Stimulated activated CD8-positive, alpha-beta memory T cell treated with anti-CD3 and anti-CD28 coated beads, Interleukin-4, amount 100 ng/mL, for 24 hours (primary cell): Measurements from ENCODE around the gene C21orf91.

Experiments used
- DNase-seq: peaks from one replicate; pipeline ENCODE4 v3.0.0-alpha.2; 2020; ENCODE audit warnings: low read depth

Gene C21orf91

GRCh38 chr21:17819114-17819876 is at the start of gene C21orf91:
TSS of gene C21orf91 (minus strand) at chr21:17819356. CDS start at chr21:17818318, 1,038 bp downstream.
- peak; percentile 79 for DNase-seq

DNA sequence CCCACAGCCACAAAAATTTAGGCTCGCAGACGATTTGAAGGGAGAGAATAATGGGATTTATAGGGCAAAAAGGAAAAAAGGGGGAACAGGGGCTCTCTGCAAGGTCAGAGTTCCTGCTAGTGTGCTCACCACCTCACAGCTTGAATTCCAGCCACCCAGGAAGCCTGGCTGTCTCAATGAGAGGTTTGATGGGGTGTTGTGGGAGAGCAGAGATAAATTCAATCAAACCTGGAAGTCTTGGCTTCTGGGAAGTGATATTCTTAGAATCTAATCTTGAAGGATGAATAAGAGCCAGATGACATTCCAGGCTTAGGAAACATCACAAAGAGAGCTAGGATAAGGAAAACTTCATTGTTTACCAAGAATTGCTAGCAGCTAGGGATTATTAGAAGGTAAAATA is 47.4 kb upstream of the C21orf91 start:
- DNase-seq: no peak

GRCh38 chr21:17859661-17860060 is 40.5 kb upstream of the C21orf91 start:
- no peak for DNase-seq

- no peak for DNase-seq
Measured at GRCh38 chr21:17858747-17859146, 39.6 kb upstream of the C21orf91 start.

GRCh38 chr21:17854745-17855144 is 35.6 kb upstream of the C21orf91 start:
- no peak for DNase-seq

- DNase-seq: no peak
Measured at GRCh38 chr21:17853393-17854275, 34.5 kb upstream of the C21orf91 start.

GRCh38 chr21:17848228-17848627 is 29.1 kb upstream of the C21orf91 start:
- no peak for DNase-seq

- DNase-seq: no peak
Measured at GRCh38 chr21:17841103-17841502, 21.9 kb upstream of the C21orf91 start.

DNA sequence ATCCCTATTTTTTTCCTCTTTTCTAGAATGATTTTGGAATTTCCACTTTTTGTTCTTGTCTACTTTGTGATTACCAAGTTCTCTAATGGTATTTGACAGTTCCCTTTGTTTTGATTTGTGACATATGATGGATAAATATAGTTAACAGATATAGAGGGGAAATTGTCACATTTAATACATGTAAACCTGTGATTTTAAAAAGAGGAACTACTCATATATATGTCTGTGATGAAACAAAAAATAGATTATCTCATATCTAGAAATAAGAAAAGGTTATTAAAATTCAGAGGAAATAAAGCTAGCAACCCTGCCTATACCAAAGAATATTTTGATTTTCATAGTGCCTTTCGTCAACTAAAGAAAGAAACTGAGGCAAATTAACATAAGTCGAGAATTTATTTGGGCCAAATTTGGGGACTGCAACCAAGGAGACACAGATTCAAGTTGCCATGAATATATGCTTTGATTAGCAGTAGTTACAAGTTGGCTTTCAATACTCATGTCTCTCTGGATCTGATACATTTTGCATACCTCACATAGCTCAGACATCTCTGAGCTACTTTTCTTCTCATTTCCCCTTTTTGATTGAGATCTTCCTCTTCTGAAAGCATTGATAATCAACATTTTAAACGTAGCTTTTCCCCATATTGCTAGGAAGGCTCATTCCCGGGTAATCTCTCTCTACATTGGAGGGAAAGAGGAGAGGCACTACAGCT is 15.6 kb upstream of the C21orf91 start:
- no peak for DNase-seq

- no peak for DNase-seq
Measured at GRCh38 chr21:17829472-17829871, 10.3 kb upstream of the C21orf91 start.

DNA sequence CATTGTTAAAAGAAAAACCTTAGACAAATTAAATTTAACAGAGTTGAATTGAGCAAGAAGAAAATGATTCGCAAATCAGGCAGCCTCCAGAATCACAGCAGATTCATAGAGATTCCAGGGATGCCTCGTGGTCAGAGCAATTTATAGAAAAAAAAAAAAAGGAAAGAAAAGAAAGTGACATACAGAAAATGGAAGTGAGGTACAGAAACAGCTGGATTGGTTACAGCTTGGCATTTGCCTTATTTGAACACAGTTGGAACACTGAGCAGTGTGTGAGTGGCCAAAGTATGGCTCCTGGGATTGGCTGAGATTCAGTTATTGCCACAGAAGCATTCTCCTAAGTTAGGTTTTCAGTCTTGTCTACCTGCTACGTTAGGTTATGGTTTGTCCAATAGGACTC is 9.1 kb upstream of the C21orf91 start:
- no peak for DNase-seq

- DNase-seq: no peak
Measured at GRCh38 chr21:17823846-17824245, 4.7 kb upstream of the C21orf91 start.

DNA sequence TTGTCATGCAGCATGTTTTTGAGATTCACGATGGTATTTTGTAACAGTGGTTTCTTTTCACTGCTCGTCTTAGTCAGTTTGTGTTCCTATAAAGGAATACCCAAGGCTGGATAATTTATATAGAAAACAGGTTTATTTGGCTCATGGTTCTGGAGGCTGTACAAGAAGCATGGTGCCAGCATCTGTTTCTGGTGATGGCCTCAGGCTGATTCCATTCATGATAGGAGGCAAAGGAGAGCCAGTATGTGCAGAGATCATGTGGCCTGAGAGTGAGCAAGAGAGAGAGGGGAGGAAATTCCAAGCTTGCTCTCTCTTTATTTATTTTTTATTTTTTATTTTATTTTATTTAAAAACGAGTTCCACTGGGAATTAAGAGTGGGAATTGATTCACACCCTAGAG is 2.0 kb upstream of the C21orf91 start:
- DNase-seq: no peak

DNA sequence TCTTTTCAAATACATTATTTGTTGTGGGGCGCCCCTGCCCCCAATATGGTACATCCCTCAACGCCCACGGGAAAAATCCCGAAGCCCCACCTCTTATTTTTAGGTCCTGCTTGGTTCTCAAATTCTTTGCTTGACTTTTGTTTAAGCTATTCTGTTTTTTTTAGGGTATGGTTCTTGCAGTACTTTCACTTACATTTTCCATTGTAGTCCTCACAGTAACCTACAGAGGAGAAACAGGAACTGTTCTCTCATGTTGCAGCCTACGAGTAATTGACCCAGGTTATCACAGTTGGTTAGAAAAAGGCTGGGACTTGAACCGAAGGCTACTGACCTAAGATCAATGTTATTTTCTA is 697 bp upstream of the C21orf91 start:
- DNase-seq: no peak

DNA sequence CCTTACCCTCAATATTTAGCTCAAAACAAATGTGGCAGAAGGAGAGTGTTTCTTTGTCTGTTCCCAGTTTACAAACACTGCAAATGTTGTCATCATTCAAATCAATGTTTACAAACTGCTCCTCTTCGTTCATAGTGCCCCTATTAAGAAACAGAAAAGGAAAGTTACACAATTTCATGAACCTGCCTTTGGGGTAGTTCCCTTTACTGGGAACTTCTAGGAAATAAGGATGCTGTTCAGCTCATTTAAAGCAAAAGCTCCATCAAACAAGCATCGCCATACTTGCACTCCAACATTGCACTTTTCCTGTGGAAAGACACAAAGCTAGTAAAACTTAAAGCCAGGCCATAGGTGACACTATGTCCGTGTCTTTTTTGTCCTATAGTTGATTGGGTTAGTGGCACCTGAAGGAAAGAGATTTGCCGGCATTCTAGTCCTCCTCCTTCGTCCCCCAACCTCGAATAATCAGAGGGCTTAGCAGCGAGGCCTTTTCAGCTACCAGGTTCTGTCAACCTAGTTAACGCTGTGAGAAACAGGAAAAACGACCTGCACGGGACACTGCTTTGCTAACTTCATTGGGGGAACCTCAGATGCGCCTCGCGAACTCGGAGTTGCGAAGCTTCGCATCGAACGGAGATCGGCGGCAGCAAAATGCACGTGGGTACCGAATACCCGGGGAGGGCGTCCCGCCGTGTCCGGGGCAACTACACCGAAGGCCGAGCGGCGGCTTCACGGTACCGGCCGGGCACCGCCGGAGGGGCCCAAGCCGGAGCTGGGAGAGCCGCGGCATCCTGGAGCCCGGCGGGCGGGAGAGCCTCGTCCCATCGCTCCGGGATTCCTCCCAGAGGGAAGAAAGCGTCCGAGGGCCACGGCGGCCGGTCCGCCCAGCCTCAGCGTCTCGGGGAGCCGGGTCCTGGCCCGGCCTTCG is 706 bp downstream of the C21orf91 start:
- peak; percentile 15 for DNase-seq

DNA sequence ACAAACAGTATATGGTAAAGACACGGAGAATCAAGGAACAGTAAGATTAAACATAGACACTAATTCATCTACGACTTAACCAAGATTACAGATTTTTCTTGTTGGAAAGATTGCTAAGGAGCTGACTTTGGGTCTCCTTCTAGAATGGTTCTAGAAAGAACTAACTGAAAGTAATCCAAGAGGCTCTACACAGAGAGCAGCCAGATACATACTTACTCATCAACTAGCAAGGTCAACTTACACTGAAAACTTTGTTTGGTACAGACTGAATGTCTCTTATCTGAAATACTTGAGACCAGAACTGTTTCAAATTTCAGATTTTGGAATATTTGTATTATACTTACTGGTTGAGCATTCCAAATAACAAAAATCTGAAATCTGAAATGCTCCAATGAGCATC is 5.8 kb downstream of the C21orf91 start:
- DNase-seq: no peak

DNA sequence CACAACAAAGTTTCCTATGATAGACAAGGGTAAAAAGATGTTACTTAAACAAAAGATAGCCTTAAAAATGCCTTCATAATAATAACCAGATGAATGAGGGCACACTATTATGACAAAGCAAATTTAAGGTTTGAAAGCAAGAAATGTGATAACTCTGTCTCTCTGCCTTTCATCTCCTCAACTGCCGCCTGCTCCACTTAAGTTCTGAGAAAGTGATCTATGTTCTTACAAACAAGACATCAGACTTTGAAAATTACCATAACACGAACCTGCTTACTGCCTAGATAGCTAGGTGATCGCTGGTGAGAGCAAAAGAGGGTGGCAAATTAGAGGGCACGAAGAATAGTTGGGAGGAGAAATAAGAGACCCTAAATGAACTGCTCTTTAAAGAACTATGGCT is 13.2 kb downstream of the C21orf91 start:
- no peak for DNase-seq

GRCh38 chr21:17803536-17803935 is 15.6 kb downstream of the C21orf91 start:
- DNase-seq: no peak

- no peak for DNase-seq
Measured at GRCh38 chr21:17802572-17802971, 16.6 kb downstream of the C21orf91 start.

DNA sequence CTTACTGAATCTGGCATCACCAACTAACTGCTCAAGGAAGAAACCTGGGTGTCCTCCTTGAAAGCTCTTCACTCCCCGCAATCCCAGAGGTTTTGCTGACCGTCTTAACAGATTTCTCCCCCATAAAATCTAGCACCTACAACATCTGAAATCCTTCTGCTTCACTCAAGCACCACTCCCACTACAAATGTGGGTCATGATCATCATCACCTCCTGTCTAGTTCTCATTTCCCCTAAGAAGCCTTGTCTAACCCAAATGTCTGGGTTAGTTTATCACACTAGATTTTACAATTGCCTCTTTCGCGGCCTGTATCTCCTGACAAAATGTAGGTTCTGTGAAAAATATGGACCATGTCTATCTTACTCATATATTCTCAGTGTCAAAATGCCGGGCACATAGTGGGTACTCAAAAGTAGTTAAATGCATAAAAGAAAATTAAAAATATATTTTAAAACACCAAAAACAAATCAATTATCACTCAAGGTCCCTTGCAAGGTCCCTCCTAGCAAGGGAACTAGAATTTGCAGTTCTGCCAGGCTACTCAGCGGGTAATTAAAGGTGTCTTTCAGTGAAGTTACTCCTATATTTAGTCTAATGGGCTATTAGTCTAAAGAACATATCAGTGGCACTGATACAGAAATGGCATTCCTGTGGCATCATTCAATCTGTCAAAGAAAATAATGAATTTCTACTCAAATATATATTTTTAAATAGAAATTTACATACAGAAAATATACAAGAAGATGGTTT is 19.6 kb downstream of the C21orf91 start:
- no peak for DNase-seq

DNA sequence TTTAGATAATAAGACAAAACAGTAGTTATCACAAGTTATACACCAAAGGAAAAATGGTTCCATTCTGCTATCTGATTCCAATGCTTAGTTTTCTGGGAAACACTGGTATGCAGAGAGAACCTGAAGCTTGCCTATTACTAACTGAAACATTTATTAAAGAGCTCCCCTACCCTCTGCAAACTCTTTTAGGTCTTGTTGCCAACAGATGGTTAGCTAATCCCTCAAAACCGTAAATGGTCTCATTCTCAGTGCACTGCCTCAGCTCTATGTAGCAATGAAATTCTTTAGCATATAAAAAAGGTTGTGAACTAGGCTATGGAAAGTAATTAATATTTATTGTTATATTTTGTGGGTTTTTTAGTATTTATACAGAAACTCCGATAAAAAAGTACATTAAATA is 20.4 kb downstream of the C21orf91 start:
- DNase-seq: no peak
